ENCODE data around the gene NIFK. TPM values are rescaled to one million over a fixed set of nuclear protein-coding genes. Genes with fewer than 3 reads are reported as not detected.

NIFK gene
- polyA plus RNA-seq, 1 donor (not counting 4 experiments of a cell fraction or from before 2014, with no cell fraction given), result 60.4 TPM

DNA sequence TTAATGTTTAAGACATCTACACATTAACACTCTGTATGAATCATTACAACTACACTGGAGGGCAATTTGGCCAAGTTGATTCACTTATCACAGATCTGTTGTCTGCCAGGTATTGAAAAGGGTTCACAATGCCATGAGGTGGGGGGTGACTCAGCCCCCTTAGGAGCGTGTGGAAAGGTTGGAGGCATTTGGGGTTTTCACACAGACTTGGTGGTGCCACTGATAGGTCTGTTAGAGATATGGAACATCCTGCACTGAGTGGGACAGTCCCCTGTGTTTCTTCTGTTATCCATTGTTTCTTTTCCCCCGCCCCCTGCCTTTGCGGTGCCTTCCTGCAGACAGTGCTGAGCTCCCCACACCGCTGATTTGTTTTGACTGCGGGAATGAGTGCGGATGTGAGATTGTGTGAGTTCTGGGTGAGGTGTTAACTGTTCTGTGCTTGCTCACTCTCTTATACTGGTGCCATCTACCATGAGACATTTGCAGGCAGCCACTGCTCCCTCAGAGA, 9.4 kb upstream of the NIFK start:
- TF ChIP-seq CTCF (optimal IDR thresholded peaks at IDR 0.05 in 1 of 3, IDR thresholded peaks at IDR 0.05 in 1 of 3, conservative IDR thresholded peaks at IDR 0.05 in 1 of 3; ENCODE audit: extremely low read depth in 1 of 3, insufficient read depth in 2 of 3, low read length in 3 of 3) (no peak), EZH2 (IDR thresholded peaks at IDR 0.05; ENCODE audit: low read length) (no peak)
- dilution Hi-C loops (cut with MboI; ENCODE audit: extremely low pct_ligation_motif_present, low sequenced_read_pairs), result no loop called here
- H3K79me2 ChIP-seq (ENCODE audit: control insufficient read depth, insufficient read depth, low read length), result no peaks in the 10 kb centered on the region
- peaks cover 9% of the 10 kb centered on the region for H3K4me1 ChIP-seq (ENCODE audit: control insufficient read depth, extremely low read depth, insufficient read depth, low read length)
- H3K9me3 ChIP-seq (ENCODE audit: control insufficient read depth, low read depth, low read length), result no peaks in the 10 kb centered on the region
- H2AFZ ChIP-seq (ENCODE audit: control insufficient read depth, low read length), result no peak overlapping the region
- no peak overlapping the region for H3K4me3 ChIP-seq (ENCODE audit: control insufficient read depth in 2 of 3, extremely low read depth in 1 of 3, insufficient read depth in 2 of 3, low read depth in 1 of 3, low read length in 3 of 3)
- no peak for DNase-seq (ENCODE audit: low read depth, low spot score)
- no peak overlapping the region for H3K4me2 ChIP-seq (ENCODE audit: control insufficient read depth, extremely low read depth, insufficient read depth, low read depth, low read length)
- peak; percentile 39 for FAIRE-seq
- no peaks in the 10 kb centered on the region for H3K9me1 ChIP-seq (ENCODE audit: control insufficient read depth, extremely low read depth, insufficient read depth, low read length)
- no peak overlapping the region for H3K9ac ChIP-seq (ENCODE audit: control insufficient read depth, extremely low read depth, insufficient read depth, low read length)
- H3K36me3 ChIP-seq (ENCODE audit: control insufficient read depth in 2 of 2, extremely low read depth in 1 of 2, insufficient read depth in 2 of 2, low read length in 2 of 2), result no peaks in the 10 kb centered on the region
- H3K27me3 ChIP-seq (ENCODE audit: control insufficient read depth, extremely low read depth, insufficient read depth, low read length), result no peaks in the 10 kb centered on the region
- H3K27ac ChIP-seq (ENCODE audit: control insufficient read depth, insufficient read depth, low read length), result no peak overlapping the region
- H4K20me1 ChIP-seq (ENCODE audit: control insufficient read depth, extremely low read depth, insufficient read depth, low read length), result no peaks in the 10 kb centered on the region

GRCh38 chr2:121741450-121741849, 4.8 kb upstream of the NIFK start:
- no peak for FAIRE-seq
- Histone ChIP-seq H3K79me2 (ENCODE audit: control insufficient read depth, insufficient read depth, low read length) (peaks cover 2% of the 10 kb centered on the region), H3K9me3 (ENCODE audit: control insufficient read depth, low read depth, low read length) (no peaks in the 10 kb centered on the region), H3K27me3 (ENCODE audit: control insufficient read depth, extremely low read depth, insufficient read depth, low read length) (no peaks in the 10 kb centered on the region), H3K4me3 (ENCODE audit: control insufficient read depth in 2 of 3, extremely low read depth in 1 of 3, insufficient read depth in 2 of 3, low read depth in 1 of 3, low read length in 3 of 3) (no peak overlapping the region), H3K9me1 (ENCODE audit: control insufficient read depth, extremely low read depth, insufficient read depth, low read length) (no peaks in the 10 kb centered on the region), H3K4me1 (ENCODE audit: control insufficient read depth, extremely low read depth, insufficient read depth, low read length) (peaks cover 14% of the 10 kb centered on the region), H3K9ac (ENCODE audit: control insufficient read depth, extremely low read depth, insufficient read depth, low read length) (no peak overlapping the region), H4K20me1 (ENCODE audit: control insufficient read depth, extremely low read depth, insufficient read depth, low read length) (no peaks in the 10 kb centered on the region), H2AFZ (ENCODE audit: control insufficient read depth, low read length) (no peak overlapping the region), H3K4me2 (ENCODE audit: control insufficient read depth, extremely low read depth, insufficient read depth, low read depth, low read length) (no peak overlapping the region), H3K27ac (ENCODE audit: control insufficient read depth, insufficient read depth, low read length) (no peak overlapping the region), H3K36me3 (ENCODE audit: control insufficient read depth in 2 of 2, extremely low read depth in 1 of 2, insufficient read depth in 2 of 2, low read length in 2 of 2) (no peaks in the 10 kb centered on the region)
- TF ChIP-seq CTCF (optimal IDR thresholded peaks at IDR 0.05 in 1 of 3, IDR thresholded peaks at IDR 0.05 in 1 of 3, conservative IDR thresholded peaks at IDR 0.05 in 1 of 3; ENCODE audit: extremely low read depth in 1 of 3, insufficient read depth in 2 of 3, low read length in 3 of 3) (no peak), EZH2 (IDR thresholded peaks at IDR 0.05; ENCODE audit: low read length) (no peak)
- DNase-seq (ENCODE audit: low read depth, low spot score), result no peak
- dilution Hi-C loops (cut with MboI; ENCODE audit: extremely low pct_ligation_motif_present, low sequenced_read_pairs), result no loop called here

All from keratinocyte (primary cell).